ENCODE data around the gene BYSL.
"Not testable (repeated sequence)": the region's sequence is repeated elsewhere in the genome, so short reads cannot be mapped to it uniquely, and the experiment has no call there.

Gene BYSL

DNA sequence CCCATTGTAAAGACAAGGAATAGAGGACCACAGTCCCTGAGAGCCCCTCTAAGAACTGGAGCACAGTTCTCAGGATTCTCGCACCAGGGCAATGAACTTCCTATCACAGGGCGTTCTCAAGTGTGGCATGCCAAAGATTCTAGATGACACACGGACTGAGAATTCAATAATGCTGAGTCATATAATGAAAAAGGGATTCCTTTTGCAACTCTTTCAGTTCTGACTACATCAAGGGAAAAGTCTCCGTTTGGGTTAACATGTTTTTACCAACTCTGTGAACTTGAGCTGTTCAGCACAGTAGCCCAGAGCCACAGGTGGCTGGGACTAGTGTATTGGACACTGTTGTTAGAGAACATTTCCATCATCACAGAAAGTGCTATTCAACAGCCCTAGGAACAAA lies 3.8 kb upstream of the BYSL start:
- no peak for DNase-seq

DNA sequence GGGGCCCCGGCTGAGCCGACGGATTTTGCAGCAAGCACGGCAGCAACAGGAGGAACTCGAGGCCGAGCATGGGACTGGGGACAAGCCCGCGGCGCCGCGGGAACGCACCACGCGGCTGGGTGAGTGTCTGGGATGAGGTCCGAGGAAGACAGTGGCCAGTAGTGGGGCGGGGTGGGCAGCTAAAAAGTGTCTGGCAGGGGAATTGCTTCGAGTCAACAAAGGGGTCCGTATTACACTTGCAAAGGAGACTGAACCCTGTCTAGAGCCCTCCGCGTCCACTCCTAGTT lies 356 bp downstream of the BYSL start:
- DNase-seq, result no peak

DNA sequence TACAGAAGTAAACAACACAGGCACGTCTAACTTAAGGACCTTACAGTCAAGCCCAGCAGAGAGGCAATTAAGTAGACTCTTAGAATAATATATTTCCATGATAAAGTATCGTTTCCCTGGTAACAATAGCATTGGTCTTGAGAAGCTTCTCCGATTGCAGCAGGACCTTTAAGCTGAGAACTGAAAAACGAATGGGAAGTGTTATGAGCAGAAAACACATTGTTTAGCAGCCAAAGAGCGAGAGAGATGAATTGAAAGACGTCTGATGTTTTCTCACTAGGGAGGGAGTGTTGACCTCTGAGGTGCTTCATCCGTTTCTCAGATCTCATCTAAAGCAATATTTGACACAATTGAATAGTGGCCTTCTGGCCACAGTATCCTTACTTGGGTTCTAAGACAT lies 855 bp downstream of the BYSL start:
- DNase-seq, result no peak

DNA sequence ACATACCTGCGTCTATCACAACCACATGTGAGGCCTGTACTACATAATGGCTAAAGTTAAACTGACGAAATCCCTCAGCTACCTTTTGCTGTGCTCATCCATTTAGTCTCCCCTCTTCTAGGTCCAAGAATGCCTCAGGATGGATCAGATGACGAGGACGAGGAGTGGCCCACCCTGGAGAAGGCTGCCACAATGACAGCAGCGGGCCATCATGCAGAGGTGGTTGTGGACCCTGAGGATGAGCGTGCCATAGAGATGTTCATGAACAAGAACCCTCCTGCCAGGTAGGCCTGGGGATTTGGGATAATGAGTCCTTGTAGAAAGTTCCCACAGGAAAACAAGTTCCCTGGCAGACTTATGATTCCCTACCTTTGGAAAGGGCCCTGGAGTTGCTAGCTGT lies 6.0 kb downstream of the BYSL start:
- no peak for DNase-seq

DNA sequence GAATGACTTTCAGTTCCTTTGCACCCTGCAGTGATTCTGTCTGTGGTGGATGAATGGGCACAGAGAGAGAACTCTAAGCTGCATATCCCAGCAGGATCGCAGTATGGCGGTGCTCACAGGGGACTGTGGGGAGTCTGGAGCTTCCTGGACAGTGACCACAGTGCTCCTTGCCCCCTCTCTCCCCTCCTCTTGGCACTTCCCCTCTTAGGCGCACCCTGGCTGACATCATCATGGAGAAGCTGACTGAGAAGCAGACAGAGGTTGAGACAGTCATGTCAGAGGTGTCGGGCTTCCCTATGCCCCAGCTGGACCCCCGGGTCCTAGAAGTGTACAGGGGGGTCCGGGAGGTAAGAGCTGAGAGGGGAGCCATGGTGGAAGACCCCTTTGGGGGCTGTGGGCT lies 8.6 kb downstream of the BYSL start:
- no peak for DNase-seq

DNA sequence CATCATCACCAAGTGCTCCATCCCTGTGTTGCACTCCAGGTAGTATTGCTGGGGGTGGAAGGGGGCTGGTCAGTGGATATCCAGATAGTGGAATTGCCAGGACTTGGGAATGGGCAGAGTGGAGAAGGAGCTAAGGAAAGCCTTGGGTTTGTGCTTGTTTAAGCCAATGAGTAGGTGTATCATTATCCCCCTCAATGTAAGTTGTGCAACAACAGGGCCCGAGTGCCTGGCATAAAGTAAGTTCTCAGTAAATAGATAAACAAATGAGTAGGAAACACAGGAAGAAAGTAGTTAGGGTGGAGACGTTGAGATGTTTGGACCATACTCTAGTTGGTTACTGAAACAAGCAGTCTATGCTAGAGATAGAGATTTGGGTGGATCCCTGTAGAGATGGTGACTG lies 10.5 kb downstream of the BYSL start:
- DNase-seq, result no peak

DNA sequence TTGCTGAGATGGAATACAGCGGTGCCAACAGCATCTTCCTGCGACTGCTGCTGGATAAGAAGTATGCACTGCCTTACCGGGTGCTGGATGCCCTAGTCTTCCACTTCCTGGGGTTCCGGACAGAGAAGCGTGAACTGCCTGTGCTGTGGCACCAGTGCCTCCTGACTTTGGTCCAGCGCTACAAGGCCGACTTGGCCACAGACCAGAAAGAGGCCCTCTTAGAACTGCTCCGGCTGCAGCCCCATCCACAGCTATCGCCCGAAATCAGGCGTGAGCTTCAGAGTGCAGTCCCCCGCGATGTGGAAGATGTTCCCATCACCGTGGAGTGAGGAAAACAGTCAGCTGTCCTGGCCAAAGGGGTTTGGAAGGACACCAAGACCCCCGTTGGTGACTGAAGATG lies 11.1 kb downstream of the BYSL start:
- no peak for DNase-seq

DNA sequence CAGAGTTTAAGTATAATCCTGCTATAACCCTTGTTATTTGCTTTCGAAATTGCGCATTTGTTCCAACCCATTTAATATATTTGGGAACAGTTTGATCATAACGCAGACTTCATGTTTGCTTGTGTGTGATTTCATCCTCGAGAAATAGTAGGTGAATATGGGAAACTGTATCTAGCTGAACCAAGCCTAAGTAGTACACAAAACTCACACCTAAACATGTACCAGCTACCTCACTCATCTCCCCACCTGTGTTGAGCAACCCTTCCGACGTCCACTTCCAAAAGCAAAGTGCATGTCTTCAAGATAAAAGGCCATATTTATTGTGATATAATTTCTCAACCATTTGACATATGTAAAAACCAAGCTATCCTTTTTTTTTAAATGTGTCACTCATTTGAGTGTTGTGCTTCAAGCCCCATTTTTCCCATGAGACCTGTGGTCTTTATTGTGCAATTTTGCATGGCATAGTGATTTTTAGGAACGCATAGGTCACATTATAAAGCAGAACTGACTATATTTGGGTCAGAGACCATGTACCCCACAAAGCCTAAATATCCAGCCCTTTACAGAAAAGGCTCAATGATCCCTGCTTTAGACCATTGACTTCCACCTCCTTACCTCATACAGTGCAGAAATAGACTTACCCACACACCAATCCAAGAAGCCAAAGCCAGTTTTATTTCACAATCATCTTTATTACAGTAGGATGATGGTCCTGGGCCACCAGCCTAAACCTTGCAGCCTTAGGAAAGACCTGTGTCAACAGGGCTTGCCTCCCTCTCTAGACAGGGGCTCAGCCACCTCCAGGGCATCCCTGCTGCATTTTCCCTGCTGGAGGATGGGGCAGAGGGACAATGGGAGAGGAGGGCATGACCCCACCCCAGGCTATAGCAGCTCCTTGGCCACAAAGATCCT lies 13.2 kb downstream of the BYSL start:
- DNase-seq, result no peak

DNA sequence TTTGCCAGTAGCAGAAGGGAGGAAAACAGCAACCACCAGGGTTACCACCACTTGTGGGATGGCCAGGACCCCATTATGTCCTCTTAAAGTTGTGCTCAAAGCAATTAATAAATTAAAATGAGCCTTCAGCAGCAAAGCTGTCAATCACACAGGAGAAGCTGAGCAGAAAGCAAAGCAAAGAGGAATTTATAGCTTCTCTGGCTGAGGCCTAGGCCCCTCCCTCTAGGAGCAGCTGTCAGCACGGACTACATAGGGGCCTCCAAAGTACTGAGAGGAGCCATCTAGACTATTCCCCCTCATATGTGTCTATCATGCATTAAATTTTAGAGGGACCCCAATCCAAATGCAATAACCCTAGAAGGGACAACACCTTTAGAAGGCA lies 13.9 kb downstream of the BYSL start:
- DNase-seq, result no peak

DNA sequence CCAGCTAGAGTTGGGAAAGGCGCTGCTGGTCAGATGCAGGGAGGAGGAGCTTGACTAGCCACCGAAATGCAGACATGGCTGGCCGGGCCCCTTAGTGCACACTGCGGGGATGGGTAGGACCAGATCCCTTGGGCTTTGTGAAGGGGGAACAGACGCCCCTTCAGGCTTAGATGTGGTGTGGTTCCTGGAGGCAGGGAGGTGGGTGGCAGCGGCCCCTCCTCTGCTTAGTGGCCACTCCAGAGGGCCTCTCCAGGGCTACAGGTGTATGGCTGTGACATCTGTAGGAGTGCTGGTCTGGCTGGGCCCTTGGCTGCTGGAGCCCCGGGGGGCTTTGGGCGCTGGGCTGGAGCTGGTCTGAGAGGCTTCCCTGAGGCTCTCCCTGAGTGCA lies 14.4 kb downstream of the BYSL start:
- no peak for DNase-seq

DNA sequence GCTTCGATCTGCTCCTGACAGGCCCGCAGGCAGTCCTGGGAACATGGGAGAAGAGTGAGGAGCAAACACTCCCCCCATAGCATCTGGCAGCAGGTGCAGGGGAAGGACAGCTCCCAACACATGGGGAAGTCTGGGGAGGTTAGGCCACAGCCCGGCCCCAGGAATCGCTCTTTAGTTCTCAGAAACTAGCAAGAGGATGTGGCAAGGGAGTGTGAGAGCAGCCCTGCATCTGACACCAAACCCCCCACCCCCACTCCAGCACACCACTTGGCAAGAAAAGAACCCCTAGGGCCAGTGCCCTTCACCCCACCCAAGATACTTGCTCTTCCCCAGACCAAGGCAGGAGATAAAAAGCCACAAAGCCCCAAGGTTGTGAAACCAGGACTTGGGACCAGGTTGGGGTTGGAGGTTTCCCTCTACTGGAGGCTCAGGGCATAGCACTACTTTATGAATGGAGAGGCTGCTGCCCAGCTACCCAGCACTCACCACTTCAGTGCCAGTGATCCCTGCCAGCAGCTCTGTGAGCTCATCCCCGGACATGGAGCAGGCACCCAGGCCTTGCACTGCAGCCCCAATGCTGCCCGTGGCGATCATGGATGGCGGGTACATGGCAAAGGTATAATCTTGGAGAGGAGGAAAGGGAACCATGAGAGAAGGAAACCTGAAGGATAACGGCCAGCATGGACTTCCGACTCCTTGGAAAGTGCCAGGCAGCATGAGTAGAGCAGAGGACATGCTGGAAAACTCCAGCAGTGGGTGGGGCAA lies 15.0 kb downstream of the BYSL start:
- peak; percentile 40 for DNase-seq

DNA sequence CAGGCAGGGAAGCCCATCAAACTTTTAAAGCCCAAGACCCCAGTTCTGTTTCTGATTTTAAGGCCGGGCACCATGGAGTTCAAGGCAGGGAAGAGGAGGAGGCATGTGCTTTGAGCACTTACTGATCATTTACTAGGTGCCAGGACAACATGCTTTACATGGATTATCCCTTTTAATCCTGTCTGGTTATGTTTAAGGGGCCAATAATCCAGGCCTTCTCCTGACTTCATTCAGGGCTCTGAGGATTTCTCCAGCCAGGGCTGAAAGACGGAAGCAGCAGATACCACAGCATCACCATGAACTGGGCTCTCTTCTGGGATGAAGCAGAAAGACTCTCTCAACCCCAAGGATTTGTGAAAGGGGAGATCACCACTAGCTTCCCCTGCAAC lies 16.2 kb downstream of the BYSL start:
- no peak for DNase-seq

DNA sequence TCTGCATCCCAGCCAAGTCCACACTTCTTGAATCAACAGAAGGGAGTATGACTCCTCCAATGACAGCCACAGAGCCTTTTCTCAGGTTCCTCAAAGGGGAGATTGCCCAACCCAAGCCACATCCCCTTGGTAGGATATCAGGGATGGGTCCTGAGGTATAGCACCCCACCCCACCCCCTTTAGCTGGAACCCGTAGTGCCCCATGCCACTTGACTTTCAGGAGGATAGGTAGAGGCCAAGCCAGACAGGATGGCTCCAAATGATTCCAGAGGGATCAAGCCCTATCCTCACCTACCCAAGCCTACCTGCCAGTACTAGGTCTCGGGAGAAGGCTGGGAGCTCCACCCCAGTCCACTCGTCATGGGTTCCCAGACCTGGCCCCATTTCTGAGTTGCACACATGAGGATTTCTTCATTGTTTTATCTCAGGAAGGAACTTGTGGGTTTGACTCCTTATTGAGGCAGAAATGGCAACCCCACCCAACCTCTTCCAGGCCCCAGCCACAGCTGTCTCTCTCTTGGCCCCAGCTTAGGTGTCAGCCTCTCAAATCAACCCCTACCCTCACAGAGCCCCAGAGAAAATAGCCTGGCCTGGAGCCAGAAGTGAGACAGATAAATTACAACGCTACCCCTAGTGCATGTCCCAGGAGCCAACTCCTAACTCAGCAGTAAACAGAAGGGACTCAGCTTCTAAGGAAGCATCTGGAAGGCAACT lies 16.7 kb downstream of the BYSL start:
- no peak for DNase-seq

DNA sequence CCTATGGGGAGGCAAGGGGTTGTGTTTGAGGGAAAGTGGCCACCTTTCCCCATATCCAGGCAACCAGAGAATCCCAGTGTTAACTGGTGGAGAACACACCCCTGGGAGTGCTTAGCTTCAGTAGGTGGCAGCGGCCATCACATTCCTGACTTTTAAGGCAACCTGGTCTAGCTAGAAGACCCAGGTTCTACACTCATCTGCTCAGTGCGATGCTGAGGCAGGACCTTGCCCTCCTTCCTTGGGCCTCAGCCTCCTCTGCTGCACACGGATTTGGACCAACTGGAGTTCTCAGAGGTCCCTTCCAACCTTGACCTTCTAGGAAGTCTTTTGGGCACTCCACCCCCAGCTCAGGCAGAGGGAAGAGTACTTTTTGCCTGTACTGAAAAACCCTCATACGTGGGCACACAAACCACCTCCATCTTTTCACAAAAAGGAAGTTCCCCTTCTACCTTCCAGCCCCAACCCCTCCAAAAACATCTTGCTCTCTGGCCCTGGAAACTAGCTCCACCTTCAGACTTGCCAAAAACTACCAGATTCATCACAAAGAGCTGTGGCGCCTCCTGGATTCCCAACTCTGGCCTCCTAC lies 17.4 kb downstream of the BYSL start:
- no peak for DNase-seq

DNA sequence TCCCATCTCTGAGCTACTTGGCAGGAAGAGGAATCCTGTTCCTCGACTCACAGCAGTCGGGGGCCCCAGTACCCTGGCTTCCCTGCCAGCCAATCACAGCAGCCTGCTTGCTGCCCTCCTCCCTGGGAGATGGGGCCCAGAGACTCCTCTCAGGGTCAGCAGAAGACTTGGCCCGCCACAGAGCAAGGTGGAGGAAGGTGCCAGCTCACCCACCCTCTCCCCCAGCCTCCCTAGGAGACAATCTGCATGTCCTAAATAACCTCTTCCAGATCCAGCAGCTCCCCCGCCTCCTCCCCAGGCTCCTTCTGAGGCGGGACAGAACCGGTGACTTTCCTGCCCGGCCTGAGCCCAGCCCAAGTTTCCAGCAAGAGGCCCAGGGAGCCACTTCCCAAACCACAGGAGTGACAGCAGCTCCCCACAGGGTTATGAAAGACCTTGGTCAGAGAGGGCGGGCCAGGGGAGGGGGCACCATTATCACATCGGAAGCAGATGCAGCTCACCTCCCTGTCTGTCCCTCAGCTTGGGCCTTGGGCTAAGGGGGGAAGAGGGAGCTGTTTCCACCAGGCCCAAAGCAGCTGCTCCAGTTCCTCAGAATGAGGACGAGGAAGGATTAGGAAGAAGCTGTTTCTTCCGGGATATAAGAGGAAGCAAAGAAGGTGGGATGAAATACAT lies 18.0 kb downstream of the BYSL start:
- no peak for DNase-seq

DNA sequence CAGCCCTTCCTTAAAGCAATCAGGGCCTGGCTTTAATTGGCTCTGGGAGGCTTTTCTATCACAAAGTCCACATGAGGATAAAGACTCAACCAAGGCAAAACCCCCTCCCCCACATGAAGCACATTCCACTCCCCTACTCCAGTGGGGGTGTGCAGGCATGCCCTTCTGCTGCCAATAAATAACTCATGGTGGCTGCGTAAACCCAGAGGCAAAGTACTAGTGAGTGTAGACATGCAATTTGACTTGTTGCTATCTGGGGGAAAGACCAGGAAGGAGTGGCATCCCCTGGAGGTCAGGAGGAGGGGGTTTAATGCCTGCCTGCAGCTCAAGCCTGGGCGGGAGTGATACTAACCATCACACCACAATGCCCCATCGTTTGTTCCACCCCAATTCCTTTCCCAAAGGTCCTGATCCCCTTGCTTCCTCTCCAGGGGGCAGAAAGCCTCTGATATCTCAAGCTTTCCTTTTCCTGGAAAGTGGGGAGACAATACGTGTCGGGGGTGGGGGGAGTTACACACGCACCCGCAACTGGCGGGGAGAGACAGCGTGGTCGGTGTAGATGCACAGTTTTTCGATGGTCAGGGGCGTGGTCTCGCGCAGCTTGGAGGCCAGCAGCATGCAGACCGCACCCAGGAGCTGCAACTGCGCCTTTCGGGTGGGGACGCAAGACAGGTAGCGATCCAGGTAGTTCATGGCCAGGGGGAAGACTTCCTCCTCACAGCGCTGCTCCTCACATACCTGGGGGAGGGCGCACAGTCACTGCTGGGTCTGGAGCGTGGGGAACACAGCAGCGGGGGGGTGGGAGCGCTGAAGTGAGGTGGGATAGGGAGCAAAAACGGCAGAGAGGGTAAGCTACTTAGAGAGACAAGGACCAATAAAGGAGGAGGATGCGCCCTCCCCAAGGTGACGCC lies 18.8 kb downstream of the BYSL start:
- DNase-seq, result no peak

DNA sequence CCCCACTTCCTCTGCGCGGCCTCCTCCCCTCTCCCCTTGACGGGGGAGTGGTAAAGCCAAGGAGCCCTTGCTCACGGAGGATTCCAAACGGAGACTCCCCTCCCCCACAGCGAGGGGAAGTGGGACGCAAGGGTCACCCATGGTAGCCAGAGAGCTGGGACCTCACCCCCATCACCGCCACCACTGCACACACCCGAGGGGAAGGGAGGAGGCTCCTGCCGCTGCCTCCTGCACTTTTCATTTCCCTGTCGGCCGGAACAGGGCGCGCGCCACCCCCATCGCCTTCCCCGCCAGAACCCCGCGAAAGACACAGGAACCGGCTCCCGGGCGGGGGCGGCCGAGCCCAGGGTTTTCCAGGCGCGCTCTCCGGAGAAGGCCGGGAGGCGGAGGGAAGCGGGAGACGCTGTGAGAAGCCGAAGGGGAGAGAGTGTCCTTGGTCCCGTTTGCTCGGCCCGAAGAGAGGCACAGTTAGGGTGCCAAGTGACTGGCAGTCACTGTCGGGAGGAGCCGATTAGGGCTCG lies 19.5 kb downstream of the BYSL start:
- no peak for DNase-seq

DNA sequence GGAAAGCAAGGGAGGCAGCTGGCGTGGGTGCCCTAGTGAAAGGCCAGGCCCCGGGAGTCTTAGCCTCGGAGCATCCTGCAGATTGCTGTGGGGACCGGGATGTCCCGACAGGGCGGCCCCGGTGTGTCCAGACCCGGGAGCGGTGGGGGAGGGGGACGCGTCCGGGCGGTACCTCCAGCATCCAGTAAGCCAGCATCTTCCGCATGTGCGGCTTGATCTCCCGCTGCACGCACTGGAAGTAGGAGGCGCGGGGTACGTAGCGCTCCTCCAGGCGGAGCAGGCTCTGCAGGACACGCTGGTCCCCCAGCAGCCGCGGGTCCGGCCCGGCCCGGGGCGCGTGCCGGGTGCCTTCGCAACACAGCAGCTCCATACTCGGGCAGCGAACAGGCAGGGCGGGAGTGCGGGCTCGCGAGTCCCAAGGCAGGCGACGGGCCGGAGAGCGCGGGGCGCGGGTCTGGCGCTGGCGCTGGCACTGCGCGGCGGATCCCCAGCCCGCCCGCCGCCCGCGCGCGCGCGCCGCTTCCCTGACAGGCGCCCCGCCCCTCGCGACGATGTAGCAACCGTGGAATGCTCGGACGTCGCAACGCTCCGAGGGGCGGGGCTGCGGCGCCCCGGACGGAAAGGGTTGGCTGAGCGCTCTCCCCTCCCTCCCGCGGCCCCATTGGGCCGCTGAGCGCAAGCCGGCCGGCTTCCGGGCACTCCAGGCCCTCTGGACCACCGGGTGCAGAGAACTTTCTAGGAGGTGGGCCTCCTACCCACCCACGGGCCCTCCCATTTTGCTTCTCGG lies 20.2 kb downstream of the BYSL start, which contains the start of gene CCND3:
Gene CCND3, minus strand, starts transcription at position 529 of the 787 bp plus-strand sequence. Its CDS starts 159 bp downstream, at position 370.
- peak; percentile 33 for DNase-seq

DNA sequence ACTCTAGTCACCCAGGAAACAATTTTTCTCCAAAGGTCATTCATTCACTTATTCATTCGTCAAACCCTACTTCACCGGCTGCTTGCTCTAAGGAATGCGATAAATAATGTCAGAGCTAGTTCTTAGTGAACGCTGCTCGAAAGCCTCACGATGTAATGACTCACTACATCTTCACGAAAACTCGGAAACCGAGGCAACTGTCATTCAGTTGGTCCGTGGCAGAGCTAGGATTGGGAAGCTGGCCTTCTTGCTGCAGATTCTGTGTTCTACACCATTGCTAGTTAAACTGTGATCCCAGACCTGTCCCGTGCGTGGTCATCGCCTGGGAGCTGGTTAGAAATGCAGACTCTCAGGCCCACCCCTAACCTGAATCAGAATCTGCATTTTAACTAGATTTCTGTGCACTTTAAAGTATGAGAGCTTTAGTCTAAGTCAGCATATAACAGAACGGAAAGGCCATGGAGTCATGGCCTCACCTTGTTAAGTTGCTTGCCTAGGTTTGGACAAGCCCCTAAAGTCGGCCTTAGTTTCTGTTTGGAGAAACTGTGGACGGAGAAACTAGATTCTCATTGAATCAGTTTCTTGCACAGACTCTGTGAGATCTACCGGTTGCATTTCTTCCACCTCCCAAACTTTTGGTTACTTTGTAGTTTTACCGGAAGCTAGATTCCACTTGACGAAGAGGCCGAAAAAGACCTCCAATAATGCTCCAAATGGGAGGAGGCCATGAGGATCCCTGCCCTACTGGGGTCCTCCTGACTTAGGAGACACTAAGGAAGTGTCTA lies 21.0 kb downstream of the BYSL start:
- DNase-seq, result no peak

DNA sequence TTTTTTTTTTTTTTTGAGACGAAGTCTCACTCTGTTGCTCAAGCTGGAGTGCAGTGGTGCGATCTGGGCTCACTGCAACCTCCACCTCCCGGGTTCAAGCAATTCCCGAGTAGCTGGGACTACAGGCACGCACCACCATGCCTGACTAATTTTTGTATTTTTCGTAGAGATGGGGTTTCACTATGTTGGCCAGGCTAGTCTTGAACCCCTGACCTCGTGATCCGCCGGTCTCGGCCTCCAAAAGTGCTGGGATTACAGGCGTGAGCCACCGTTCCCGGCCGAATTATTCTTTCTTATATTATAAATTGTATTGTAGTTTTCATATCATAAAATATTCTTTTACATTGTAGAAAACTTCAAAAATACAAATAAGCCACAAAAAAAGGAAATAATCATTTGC lies 21.6 kb downstream of the BYSL start:
- not testable (repeated sequence) for DNase-seq

Data from NCI-H1694 treated with DMSO at 0.1 percent for 48 hours (cell line).